WI38 (cell line): ENCODE measurements around the gene FANCM.
"Not testable (repeated sequence)": the region's sequence is repeated elsewhere in the genome, so short reads cannot be mapped to it uniquely, and the experiment has no call there.

Experiments used
- H3K4me3 ChIP-seq: 2 replicates; pipeline ENCODE4 v1.5.1; 2011; ENCODE audit warnings: low read depth, mild to moderate bottlenecking, control low read depth, low read length
- CTCF ChIP-seq: IDR thresholded peaks from 2 replicates; pipeline ENCODE4 v1.5.1; 2012; ENCODE audit warnings: low read depth, mild to moderate bottlenecking, control low read depth, low read length

The FANCM gene

GRCh38 chr14:45125754-45126153, 10.0 kb upstream of the FANCM start:
- no peak for TF ChIP-seq CTCF
- H3K4me3 ChIP-seq = no peak overlapping the region

- no peak for TF ChIP-seq CTCF
- H3K4me3 ChIP-seq = no peak overlapping the region
These were observed 6.6 kb upstream of the FANCM start for GRCh38 chr14:45128963-45129629.

- peak overlapping the region; percentile 77 for H3K4me3 ChIP-seq
- TF ChIP-seq CTCF = no peak
These were observed 2.1 kb upstream of the FANCM start for GRCh38 chr14:45133683-45134050.

- no peak for TF ChIP-seq CTCF
- H3K4me3 ChIP-seq = peak within 1 kb of the TSS; percentile 77
These were observed 1.4 kb upstream of the FANCM start, which contains the start of gene FKBP3 for GRCh38 chr14:45134051-45134958. FKBP3 (minus strand) TSS chr14:45134481; CDS start chr14:45134456, 25 bp downstream.

GRCh38 chr14:45135156-45135555, 574 bp upstream of the FANCM start:
- peak overlapping the region; percentile 77 for H3K4me3 ChIP-seq
- no peak for TF ChIP-seq CTCF

GRCh38 chr14:45136399-45136798, 669 bp downstream of the FANCM start:
- H3K4me3 ChIP-seq = peak overlapping the region; percentile 77
- TF ChIP-seq CTCF = no peak

GRCh38 chr14:45140661-45141187, 5.0 kb downstream of the FANCM start:
- no peak overlapping the region for H3K4me3 ChIP-seq
- no peak for TF ChIP-seq CTCF

- H3K4me3 ChIP-seq = not testable (repeated sequence)
These were observed 6.4 kb downstream of the FANCM start for GRCh38 chr14:45142083-45142482.
